Karpas-422 (cell line): Measurements from ENCODE around the gene GOLPH3. TPM values are rescaled to one million over a fixed set of nuclear protein-coding genes. Genes with fewer than 3 reads are reported as not detected.

ENCODE experiments used
- DNase-seq: peaks from one replicate; pipeline ENCODE4 v3.0.0-alpha.2; 2015
- H2AFZ ChIP-seq: fragments of 200-600 bp; sonication (generic); 2 replicates; pipeline ENCODE4 v1.6.1; 2014; ENCODE audit warnings: antibody characterized with exemption, low read length, mixed read lengths
- H3K27ac ChIP-seq: fragments of 200-600 bp; sonication (generic); 2 replicates; pipeline ENCODE4 v1.5.1; 2014; ENCODE audit warnings: mild to moderate bottlenecking, low read length, moderate library complexity
- H3K27me3 ChIP-seq: fragments of 200-600 bp; sonication (generic); 2 replicates; pipeline ENCODE4 v1.6.1; 2014; ENCODE audit warnings: low read length, mixed read lengths
- H3K36me3 ChIP-seq: fragments of 200-600 bp; sonication (generic); 2 replicates; pipeline ENCODE4 v1.6.1; 2014; ENCODE audit warnings: low read length, mixed read lengths; ENCODE audit not compliant: insufficient read depth
- H3K4me1 ChIP-seq: fragments of 200-600 bp; sonication (generic); 2 replicates; pipeline ENCODE4 v1.6.1; 2014; ENCODE audit warnings: mild to moderate bottlenecking, low read length, mixed read lengths
- H3K4me2 ChIP-seq: fragments of 200-600 bp; sonication (generic); 2 replicates; pipeline ENCODE4 v1.6.1; 2014; ENCODE audit warnings: low read length, low read depth, mild to moderate bottlenecking; ENCODE audit not compliant: poor library complexity, severe bottlenecking
- H3K4me3 ChIP-seq: fragments of 200-600 bp; sonication (generic); 2 replicates; pipeline ENCODE4 v1.5.1; 2014; ENCODE audit warnings: mild to moderate bottlenecking, antibody characterized with exemption, low read length, mixed read lengths
- H3K79me2 ChIP-seq: fragments of 200-600 bp; sonication (generic); 2 replicates; pipeline ENCODE4 v1.6.1; 2014; ENCODE audit warnings: mild to moderate bottlenecking, low read length, mixed read lengths
- H3K9ac ChIP-seq: fragments of 200-600 bp; sonication (generic); 2 replicates; pipeline ENCODE4 v1.6.0; 2014; ENCODE audit warnings: low read length
- H3K9me2 ChIP-seq: fragments of 200-600 bp; sonication (generic), shearing (Covaris generic); replicated peaks from 2 replicates; pipeline ENCODE4 v1.6.0; 2014; ENCODE audit warnings: mild to moderate bottlenecking, low read length, moderate library complexity; ENCODE audit not compliant: insufficient read depth
- H3K9me3 ChIP-seq: fragments of 300-700, 200-600 bp; sonication (generic); 2 replicates; pipeline ENCODE4 v1.6.1; 2014; ENCODE audit warnings: low read length, mixed read lengths
- H4K20me1 ChIP-seq: fragments of 200-600 bp; sonication (generic); 2 replicates; pipeline ENCODE4 v1.6.1; 2014; ENCODE audit warnings: mild to moderate bottlenecking, antibody characterized with exemption, low read length, low read depth; ENCODE audit not compliant: insufficient read depth
- total RNA-seq: library from RNA; depleted of rRNA; stranded (reverse); fragments of >200 nt; shearing (Covaris generic); gene quantifications from 2 replicates; pipeline ENCODE4 v1.2.3, GENCODE V29; 2014; ENCODE audit warnings: low replicate concordance

GOLPH3 gene
- total RNA-seq, 1 experiment from 2014 or later = 78.1 TPM

- Histone ChIP-seq H3K9me3 (no peaks in the 10 kb centered on the region), H2AFZ (no peak overlapping the region), H3K79me2 (peaks cover 79% of the 10 kb centered on the region), H3K9me2 (no peaks in the 10 kb centered on the region), H3K36me3 (peaks cover 4% of the 10 kb centered on the region; the same call in 1 of the 2 replicates), H3K4me1 (no peaks in the 10 kb centered on the region), H3K27ac (no peak overlapping the region), H3K4me3 (no peak overlapping the region), H3K4me2 (no peak overlapping the region), H3K9ac (no peak overlapping the region), H4K20me1 (peaks cover 16% of the 10 kb centered on the region; the same call in 1 of the 2 replicates), H3K27me3 (no peaks in the 10 kb centered on the region)
- DNase-seq = no peak
Observed at GRCh38 chr5:32143617-32144377, 30.3 kb downstream of the GOLPH3 start.

DNA sequence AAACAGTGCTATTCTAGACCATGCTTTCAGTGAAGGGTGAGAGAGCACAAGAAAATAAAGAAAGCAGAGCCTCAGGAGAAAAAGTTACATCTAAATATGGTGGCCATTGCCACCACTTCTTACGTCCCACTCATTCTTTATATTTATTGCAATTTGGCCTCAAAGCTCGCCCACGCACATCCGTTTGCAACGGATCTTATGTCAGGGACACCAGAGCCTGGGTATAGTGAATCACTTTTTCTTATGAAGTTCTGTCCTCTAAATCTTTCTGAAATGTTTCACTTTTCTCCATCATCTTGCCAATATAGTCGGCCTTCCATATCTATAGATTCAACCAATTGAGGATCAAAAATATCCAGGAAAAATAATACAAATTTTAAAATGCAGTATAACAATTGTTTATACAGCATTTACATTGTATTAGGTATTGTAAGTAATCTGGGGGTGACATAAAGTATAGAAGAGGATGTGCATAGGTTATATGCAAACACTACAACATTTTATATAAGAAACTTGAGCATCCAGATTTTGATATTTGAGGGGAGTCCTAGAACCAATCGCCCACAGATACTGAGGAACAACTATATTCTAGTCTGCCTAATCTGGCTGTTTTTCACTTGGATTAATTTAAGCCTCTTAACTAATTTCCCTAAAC lies 35.2 kb downstream of the GOLPH3 start:
- DNase-seq = no peak
- Histone ChIP-seq H3K9ac (no peak overlapping the region), H4K20me1 (no peaks in the 10 kb centered on the region), H3K4me1 (no peaks in the 10 kb centered on the region), H3K36me3 (peaks cover 12% of the 10 kb centered on the region; the same call in 1 of the 2 replicates), H2AFZ (no peak overlapping the region), H3K79me2 (peaks cover 58% of the 10 kb centered on the region), H3K9me3 (no peaks in the 10 kb centered on the region), H3K27me3 (no peaks in the 10 kb centered on the region), H3K9me2 (no peaks in the 10 kb centered on the region), H3K4me3 (no peak overlapping the region), H3K4me2 (no peak overlapping the region), H3K27ac (no peak overlapping the region)

GRCh38 chr5:32136342-32136741 lies 37.8 kb downstream of the GOLPH3 start:
- no peak for DNase-seq
- H3K27ac ChIP-seq = no peak overlapping the region
- H3K4me2 ChIP-seq = no peak overlapping the region
- no peaks in the 10 kb centered on the region for H4K20me1 ChIP-seq
- no peaks in the 10 kb centered on the region for H3K27me3 ChIP-seq
- peaks cover 74% of the 10 kb centered on the region for H3K79me2 ChIP-seq
- H2AFZ ChIP-seq = no peak overlapping the region
- no peak overlapping the region for H3K4me3 ChIP-seq
- no peaks in the 10 kb centered on the region for H3K9me3 ChIP-seq
- H3K4me1 ChIP-seq = no peaks in the 10 kb centered on the region
- no peak overlapping the region for H3K9ac ChIP-seq
- peaks cover 8% of the 10 kb centered on the region; the same call in 1 of the 2 replicates for H3K36me3 ChIP-seq
- H3K9me2 ChIP-seq = no peaks in the 10 kb centered on the region

DNA sequence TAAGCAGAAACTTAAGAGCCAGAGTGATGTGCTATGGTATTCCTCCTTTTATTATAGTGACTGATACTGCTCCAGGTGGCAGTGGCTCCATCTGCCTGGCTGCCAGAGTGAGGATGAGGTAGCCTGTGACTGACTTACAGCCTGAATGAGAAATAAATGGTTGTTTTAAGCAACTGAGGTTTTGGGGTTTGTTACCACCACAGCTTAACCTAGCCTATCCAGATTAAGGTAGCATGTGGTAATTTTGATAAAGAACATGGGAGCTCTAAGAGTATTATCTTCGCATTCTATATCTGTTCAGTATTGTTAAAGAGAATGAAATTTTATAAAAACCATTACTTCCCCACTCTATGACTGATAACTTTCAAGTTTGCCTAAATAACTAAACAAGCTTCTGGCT lies 39.0 kb downstream of the GOLPH3 start:
- H3K9me3 ChIP-seq = no peaks in the 10 kb centered on the region
- no peaks in the 10 kb centered on the region for H3K4me1 ChIP-seq
- no peak for DNase-seq
- no peak overlapping the region for H3K4me2 ChIP-seq
- H3K79me2 ChIP-seq = peaks cover 76% of the 10 kb centered on the region
- no peaks in the 10 kb centered on the region for H3K9me2 ChIP-seq
- no peak overlapping the region for H3K27ac ChIP-seq
- no peaks in the 10 kb centered on the region; the same call in 1 of the 2 replicates for H4K20me1 ChIP-seq
- H3K27me3 ChIP-seq = no peaks in the 10 kb centered on the region
- no peak overlapping the region for H2AFZ ChIP-seq
- H3K9ac ChIP-seq = no peak overlapping the region
- H3K4me3 ChIP-seq = no peak overlapping the region
- H3K36me3 ChIP-seq = peaks cover 17% of the 10 kb centered on the region; the same call in 1 of the 2 replicates

- Histone ChIP-seq H2AFZ (no peak overlapping the region), H3K9me2 (no peaks in the 10 kb centered on the region), H3K4me2 (no peak overlapping the region), H3K27me3 (no peaks in the 10 kb centered on the region), H3K79me2 (peaks cover 79% of the 10 kb centered on the region), H3K27ac (no peak overlapping the region), H3K4me1 (no peaks in the 10 kb centered on the region), H4K20me1 (no peaks in the 10 kb centered on the region; the same call in 1 of the 2 replicates), H3K4me3 (no peak overlapping the region), H3K9me3 (no peaks in the 10 kb centered on the region), H3K36me3 (peaks cover 22% of the 10 kb centered on the region), H3K9ac (no peak overlapping the region)
- no peak for DNase-seq
Observed at GRCh38 chr5:32132757-32133156, 41.4 kb downstream of the GOLPH3 start.

GRCh38 chr5:32131604-32132003 lies 42.5 kb downstream of the GOLPH3 start:
- no peaks in the 10 kb centered on the region for H3K9me2 ChIP-seq
- H2AFZ ChIP-seq = no peak overlapping the region
- no peaks in the 10 kb centered on the region for H3K27me3 ChIP-seq
- no peak overlapping the region for H3K27ac ChIP-seq
- H3K36me3 ChIP-seq = peaks cover 28% of the 10 kb centered on the region
- no peaks in the 10 kb centered on the region; the same call in 1 of the 2 replicates for H4K20me1 ChIP-seq
- no peaks in the 10 kb centered on the region for H3K9me3 ChIP-seq
- DNase-seq = no peak
- no peak overlapping the region for H3K4me3 ChIP-seq
- peaks cover 83% of the 10 kb centered on the region for H3K79me2 ChIP-seq
- H3K4me2 ChIP-seq = no peak overlapping the region
- no peak overlapping the region for H3K9ac ChIP-seq
- no peaks in the 10 kb centered on the region for H3K4me1 ChIP-seq

DNA sequence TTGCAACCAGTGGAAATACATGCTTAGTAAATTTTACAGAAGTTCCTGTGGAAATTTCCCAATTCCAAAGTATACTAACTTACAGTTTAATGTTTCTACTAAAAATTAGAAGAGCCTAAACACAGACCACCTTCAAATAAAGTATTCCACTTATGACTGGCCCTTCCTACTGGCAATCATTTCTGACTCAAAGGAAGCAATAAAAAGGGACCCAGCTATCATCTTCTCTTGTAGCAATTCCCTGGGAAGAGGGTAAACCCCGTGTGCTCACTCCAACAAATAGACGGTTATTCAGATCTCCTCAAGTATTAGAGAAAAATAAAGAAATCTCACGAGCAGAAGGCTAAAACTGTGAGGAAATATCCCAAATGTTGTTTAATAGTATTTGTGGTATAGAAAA lies 43.3 kb downstream of the GOLPH3 start:
- Histone ChIP-seq H3K36me3 (peaks cover 36% of the 10 kb centered on the region), H3K27ac (no peak overlapping the region), H4K20me1 (no peaks in the 10 kb centered on the region; the same call in 1 of the 2 replicates), H3K79me2 (peaks cover 87% of the 10 kb centered on the region), H3K4me1 (peaks cover 4% of the 10 kb centered on the region), H3K9me2 (no peaks in the 10 kb centered on the region), H3K27me3 (no peaks in the 10 kb centered on the region), H3K4me2 (no peak overlapping the region), H3K9ac (no peak overlapping the region), H3K4me3 (no peak overlapping the region), H2AFZ (no peak overlapping the region), H3K9me3 (no peaks in the 10 kb centered on the region)
- no peak for DNase-seq

DNA sequence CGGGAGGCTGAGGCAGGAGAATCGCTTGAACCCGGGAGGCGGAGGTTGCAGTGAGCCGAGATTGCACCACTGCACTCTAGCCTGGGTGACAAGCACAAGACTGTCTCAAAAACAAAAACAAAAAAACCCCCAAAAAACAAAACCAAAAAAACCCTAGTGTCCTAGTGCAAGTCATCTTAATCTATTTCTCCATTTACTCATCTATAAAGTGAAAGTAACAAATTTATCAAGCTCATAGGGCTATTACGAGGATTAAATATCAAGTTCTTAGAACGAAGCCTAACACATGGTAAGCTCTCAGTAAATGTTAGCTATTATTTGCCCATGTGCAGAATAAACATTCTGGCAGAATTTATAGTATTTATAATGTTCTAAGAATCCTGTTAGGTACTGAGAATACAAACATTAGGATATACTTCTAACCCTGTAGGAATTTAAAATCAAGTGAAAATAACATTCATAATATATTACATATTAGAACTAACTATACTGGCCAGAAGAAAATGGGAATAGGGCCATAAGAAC lies 45.0 kb downstream of the GOLPH3 start:
- no peaks in the 10 kb centered on the region; the same call in 1 of the 2 replicates for H4K20me1 ChIP-seq
- H2AFZ ChIP-seq = no peak overlapping the region
- H3K79me2 ChIP-seq = peaks cover 96% of the 10 kb centered on the region
- no peak for DNase-seq
- H3K27me3 ChIP-seq = no peaks in the 10 kb centered on the region
- no peaks in the 10 kb centered on the region for H3K9me3 ChIP-seq
- H3K27ac ChIP-seq = no peak overlapping the region
- H3K4me2 ChIP-seq = no peak overlapping the region
- H3K9me2 ChIP-seq = no peaks in the 10 kb centered on the region
- peaks cover 34% of the 10 kb centered on the region for H3K36me3 ChIP-seq
- H3K9ac ChIP-seq = no peak overlapping the region
- peaks cover 21% of the 10 kb centered on the region for H3K4me1 ChIP-seq
- no peak overlapping the region for H3K4me3 ChIP-seq
